Liver (tissue), 3 donors: ENCODE results near the gene LRRC61.
"Not testable (repeated sequence)": the region's sequence is repeated elsewhere in the genome, so short reads cannot be mapped to it uniquely, and the experiment has no call there.

Experiments
- CTCF ChIP-seq: fragments of 150-350 bp; IDR thresholded peaks from 2 replicates; pipeline ENCODE4 v1.5.1; 2017; ENCODE audit warnings: improper control_type of control experiment, low read depth, low read length; ENCODE audit not compliant: missing input control
- EGR1 ChIP-seq, 2 donors: IDR thresholded peaks; 2 replicates each; pipeline ENCODE4 v1.6.1; 2016 to 2018; ENCODE audit warnings: antibody characterized with exemption in 2 of 2, low read depth in 2 of 2
- GABPA ChIP-seq, 2 donors: IDR thresholded peaks in 1 of 2; conservative IDR thresholded peaks in 1 of 2; 2 replicates each; pipeline ENCODE4 v1.6.1; 2016; ENCODE audit warnings: antibody characterized with exemption in 2 of 2, mild to moderate bottlenecking in 1 of 2, moderate library complexity in 1 of 2
- HNF4G ChIP-seq: IDR thresholded peaks from 2 replicates; pipeline ENCODE4 v1.6.1; 2016; ENCODE audit warnings: antibody characterized with exemption
- MAX ChIP-seq: IDR thresholded peaks from 2 replicates; pipeline ENCODE4 v1.6.1; 2016; ENCODE audit warnings: antibody characterized with exemption
- NR2F2 ChIP-seq: IDR thresholded peaks from 2 replicates; pipeline ENCODE4 v1.6.1; 2016; ENCODE audit warnings: antibody characterized with exemption
- RAD21 ChIP-seq, 2 donors: IDR thresholded peaks; 2 replicates each; pipeline ENCODE4 v1.6.1; 2016; ENCODE audit warnings: antibody characterized with exemption in 2 of 2, mild to moderate bottlenecking in 2 of 2
- SP1 ChIP-seq: IDR thresholded peaks from 2 replicates; pipeline ENCODE4 v1.6.1; 2018; ENCODE audit warnings: antibody characterized with exemption, mild to moderate bottlenecking
- TAF1 ChIP-seq: conservative IDR thresholded peaks from 2 replicates; pipeline ENCODE4 v1.6.1; 2016; ENCODE audit warnings: antibody characterized with exemption, mild to moderate bottlenecking
- YY1 ChIP-seq: IDR thresholded peaks from 2 replicates; pipeline ENCODE4 v1.6.1; 2016; ENCODE audit warnings: antibody characterized with exemption, mild to moderate bottlenecking
- TF ChIP-seq, protein P1 (sequence below): IDR thresholded peaks from 2 replicates; pipeline ENCODE4 v1.6.1; 2016; ENCODE audit warnings: antibody characterized with exemption
- donor health status: healthy.
- donor health status: healthy.

GRCh38 chr7:150295027-150295426, 28.1 kb upstream of the LRRC61 start:
- TF ChIP-seq CTCF; YY1; SP1; HNF4G; MAX; TAF1; RAD21 (IDR thresholded peaks at IDR 0.05); EGR1 (IDR thresholded peaks at IDR 0.05; ENCODE audit: low read depth in 2 of 2); NR2F2; GABPA (IDR thresholded peaks at IDR 0.05 in 1 of 2, conservative IDR thresholded peaks at IDR 0.05 in 1 of 2): not testable (repeated sequence)
- TF ChIP-seq, protein P1, sequence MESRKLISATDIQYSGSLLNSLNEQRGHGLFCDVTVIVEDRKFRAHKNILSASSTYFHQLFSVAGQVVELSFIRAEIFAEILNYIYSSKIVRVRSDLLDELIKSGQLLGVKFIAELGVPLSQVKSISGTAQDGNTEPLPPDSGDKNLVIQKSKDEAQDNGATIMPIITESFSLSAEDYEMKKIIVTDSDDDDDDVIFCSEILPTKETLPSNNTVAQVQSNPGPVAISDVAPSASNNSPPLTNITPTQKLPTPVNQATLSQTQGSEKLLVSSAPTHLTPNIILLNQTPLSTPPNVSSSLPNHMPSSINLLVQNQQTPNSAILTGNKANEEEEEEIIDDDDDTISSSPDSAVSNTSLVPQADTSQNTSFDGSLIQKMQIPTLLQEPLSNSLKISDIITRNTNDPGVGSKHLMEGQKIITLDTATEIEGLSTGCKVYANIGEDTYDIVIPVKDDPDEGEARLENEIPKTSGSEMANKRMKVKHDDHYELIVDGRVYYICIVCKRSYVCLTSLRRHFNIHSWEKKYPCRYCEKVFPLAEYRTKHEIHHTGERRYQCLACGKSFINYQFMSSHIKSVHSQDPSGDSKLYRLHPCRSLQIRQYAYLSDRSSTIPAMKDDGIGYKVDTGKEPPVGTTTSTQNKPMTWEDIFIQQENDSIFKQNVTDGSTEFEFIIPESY, result not testable (repeated sequence)
